ENCODE results near the gene ZNF318.
A peak's percentile ranks its signal among the peaks of the same experiment; 100 is the strongest.
"Not testable (repeated sequence)": the region's sequence is repeated elsewhere in the genome, so short reads cannot be mapped to it uniquely, and the experiment has no call there.

ZNF318 gene

GRCh38 chr6:43369174-43370002, at the start of gene ZNF318:
ZNF318 (minus strand) TSS chr6:43369647; CDS start chr6:43369365, 282 bp downstream.
- TF ChIP-seq CTCF (IDR thresholded peaks at IDR 0.05; ENCODE audit: low read depth, low read length): no peak
- H3K4me3 ChIP-seq (replicated peaks in 1 of 2; ENCODE audit: low read depth in 2 of 2, low read length in 2 of 2): peak within 1 kb of the TSS; percentile 63 to 80
- peak; percentile 96 to 98 for DNase-seq (ENCODE audit: low read depth in 2 of 2)

- no peak overlapping the region for H3K4me3 ChIP-seq (replicated peaks in 1 of 2; ENCODE audit: low read depth in 2 of 2, low read length in 2 of 2)
- TF ChIP-seq CTCF (IDR thresholded peaks at IDR 0.05; ENCODE audit: low read depth, low read length): no peak
- DNase-seq (ENCODE audit: low read depth in 2 of 2): no peak
Measured at GRCh38 chr6:43416935-43417334, 47.5 kb upstream of the ZNF318 start.

GRCh38 chr6:43415275-43415674, 45.8 kb upstream of the ZNF318 start:
- not testable (repeated sequence) for H3K4me3 ChIP-seq (replicated peaks in 1 of 2; ENCODE audit: low read depth in 2 of 2, low read length in 2 of 2); DNase-seq (ENCODE audit: low read depth in 2 of 2)

- no peak overlapping the region for H3K4me3 ChIP-seq (replicated peaks in 1 of 2; ENCODE audit: low read depth in 2 of 2, low read length in 2 of 2)
- no peak for DNase-seq (ENCODE audit: low read depth in 2 of 2)
- TF ChIP-seq CTCF (IDR thresholded peaks at IDR 0.05; ENCODE audit: low read depth, low read length): no peak
Measured at GRCh38 chr6:43413002-43413401, 43.6 kb upstream of the ZNF318 start.

- no peak for TF ChIP-seq CTCF (IDR thresholded peaks at IDR 0.05; ENCODE audit: low read depth, low read length)
- no peak overlapping the region for H3K4me3 ChIP-seq (replicated peaks in 1 of 2; ENCODE audit: low read depth in 2 of 2, low read length in 2 of 2)
- no peak for DNase-seq (ENCODE audit: low read depth in 2 of 2)
Measured at GRCh38 chr6:43412541-43412940, 43.1 kb upstream of the ZNF318 start.

GRCh38 chr6:43410776-43411175, 41.3 kb upstream of the ZNF318 start:
- DNase-seq (ENCODE audit: low read depth in 2 of 2); H3K4me3 ChIP-seq (replicated peaks in 1 of 2; ENCODE audit: low read depth in 2 of 2, low read length in 2 of 2): not testable (repeated sequence)

GRCh38 chr6:43408259-43408658, 38.8 kb upstream of the ZNF318 start:
- TF ChIP-seq CTCF (IDR thresholded peaks at IDR 0.05; ENCODE audit: low read depth, low read length): no peak
- no peak overlapping the region for H3K4me3 ChIP-seq (replicated peaks in 1 of 2; ENCODE audit: low read depth in 2 of 2, low read length in 2 of 2)
- no peak for DNase-seq (ENCODE audit: low read depth in 2 of 2)

GRCh38 chr6:43407296-43407695, 37.8 kb upstream of the ZNF318 start:
- DNase-seq (ENCODE audit: low read depth in 2 of 2): no peak
- no peak for TF ChIP-seq CTCF (IDR thresholded peaks at IDR 0.05; ENCODE audit: low read depth, low read length)

More at GRCh38 chr6:43407296-43407695, 37.8 kb upstream of the ZNF318 start:
- no peak overlapping the region for H3K4me3 ChIP-seq (replicated peaks in 1 of 2; ENCODE audit: low read depth in 2 of 2, low read length in 2 of 2)

Data from cardiac fibroblast (primary cell).